HG03432 (cell line): ENCODE measurements around the gene FAM13A.

Source experiments
- ATAC-seq: cut with Tn5 transposase; IDR thresholded peaks from one replicate; pipeline ENCODE4 v1.9.1; 2021; ENCODE audit warnings: mild to moderate bottlenecking, moderate library complexity; ENCODE audit not compliant: unreplicated experiment

Gene FAM13A

DNA sequence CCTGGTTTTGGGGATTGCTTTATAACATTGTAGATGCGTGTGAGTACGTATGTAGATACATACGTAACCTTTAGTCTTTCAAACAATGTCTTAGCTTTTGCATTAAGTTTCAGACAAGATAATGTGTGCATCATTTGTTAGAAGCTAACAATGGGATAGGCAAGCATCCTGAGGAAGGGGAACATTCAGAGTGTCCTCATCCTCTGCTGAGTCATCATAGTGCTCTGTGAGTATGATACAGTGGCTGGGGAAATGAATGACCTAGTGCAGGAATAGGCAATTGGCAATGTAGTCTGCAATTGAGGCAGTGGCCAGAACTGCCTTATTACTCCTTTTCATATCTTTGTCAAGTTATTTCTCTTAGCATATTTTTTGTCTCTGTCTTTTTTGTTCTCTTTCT, 366.6 kb downstream of the FAM13A start:
- no peak for ATAC-seq

- ATAC-seq = no peak
Measured at GRCh38 chr4:88681209-88681608, 375.8 kb downstream of the FAM13A start.
